GM12891 (cell line): Measurements from ENCODE around the gene ISG15.

Experiments used
- POLR2A ChIP-seq: IDR thresholded peaks from 2 replicates; pipeline ENCODE4 v1.6.1; 2011; ENCODE audit warnings: low read depth, low read length, control low read depth
- POLR2AphosphoS5 ChIP-seq: IDR thresholded peaks from 2 replicates; pipeline ENCODE4 v1.6.1; 2011; ENCODE audit warnings: low read depth, low read length, control low read depth
- TAF1 ChIP-seq: IDR thresholded peaks from 2 replicates; pipeline ENCODE4 v1.6.1; 2011; ENCODE audit warnings: low read depth, low read length, control low read depth

DNA sequence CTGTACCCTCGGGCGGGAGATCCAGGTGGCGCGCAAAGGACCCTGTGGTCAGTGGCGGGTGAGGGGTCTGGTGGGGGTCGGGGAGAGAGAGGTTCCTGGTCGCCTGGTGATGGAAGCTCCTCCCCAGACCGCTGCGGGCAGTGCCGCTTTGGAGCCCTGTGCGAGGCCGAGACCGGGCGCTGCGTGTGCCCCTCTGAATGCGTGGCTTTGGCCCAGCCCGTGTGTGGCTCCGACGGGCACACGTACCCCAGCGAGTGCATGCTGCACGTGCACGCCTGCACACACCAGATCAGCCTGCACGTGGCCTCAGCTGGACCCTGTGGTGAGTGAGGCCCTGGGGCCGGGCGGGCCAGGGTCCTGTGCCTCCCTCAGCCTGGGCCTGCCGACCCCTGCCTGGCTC is 30.1 kb downstream of the ISG15 start:
- TF ChIP-seq TAF1 (no peak), POLR2A (no peak), POLR2AphosphoS5 (no peak)
